Ovary (tissue), 3 donors: ENCODE measurements around the gene PYGO2.

ENCODE experiments used
- EP300 ChIP-seq: sonication (generic); formaldehyde crosslinking; IDR thresholded peaks from one replicate; pipeline ENCODE4 v1.6.1; 2017; ENCODE audit warnings: antibody characterized with exemption
- POLR2A ChIP-seq: fragments of 450-650 bp; IDR thresholded peaks from one replicate; pipeline ENCODE4 v1.6.1; 2017; ENCODE audit warnings: antibody characterized with exemption, mild to moderate bottlenecking, moderate library complexity
- TF ChIP-seq, protein P1 (sequence below), 3 donors: fragments of 450-650 bp in 2 of 3; fragments of 200-600 bp in 1 of 3; IDR thresholded peaks; one replicate each; pipeline versions ENCODE4 v1.5.1 to v1.8.0; 2016 to 2022; ENCODE audit warnings: antibody characterized with exemption in 3 of 3, mild to moderate bottlenecking in 1 of 3
- donor health status: DM: no; HTN: no; CAD: no.

DNA sequence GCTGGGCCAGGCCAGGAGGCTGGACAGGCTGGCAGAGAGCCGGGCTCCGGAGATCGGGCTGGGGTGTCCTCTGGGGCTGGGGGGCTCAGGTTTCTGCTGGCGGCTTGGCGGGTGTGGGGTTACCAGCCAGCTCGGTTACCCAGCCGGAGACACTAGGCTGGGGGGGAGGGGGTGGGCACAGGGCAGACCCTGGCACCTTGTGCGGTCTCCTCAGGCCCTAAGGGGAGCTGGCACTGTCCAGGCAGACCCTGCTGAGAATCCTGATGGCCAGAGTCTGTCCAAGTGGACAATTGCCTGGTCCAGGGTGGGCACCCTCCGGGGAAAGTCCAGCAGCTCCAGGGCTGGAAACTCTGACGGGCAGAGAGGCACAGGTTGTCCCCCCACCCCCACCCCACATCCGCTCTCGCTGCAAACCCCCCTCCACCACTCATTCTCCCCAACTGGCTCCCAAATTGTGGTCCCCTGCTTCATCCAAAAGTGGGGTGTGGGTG, 47.7 kb upstream of the PYGO2 start:
- TF ChIP-seq, protein P1, sequence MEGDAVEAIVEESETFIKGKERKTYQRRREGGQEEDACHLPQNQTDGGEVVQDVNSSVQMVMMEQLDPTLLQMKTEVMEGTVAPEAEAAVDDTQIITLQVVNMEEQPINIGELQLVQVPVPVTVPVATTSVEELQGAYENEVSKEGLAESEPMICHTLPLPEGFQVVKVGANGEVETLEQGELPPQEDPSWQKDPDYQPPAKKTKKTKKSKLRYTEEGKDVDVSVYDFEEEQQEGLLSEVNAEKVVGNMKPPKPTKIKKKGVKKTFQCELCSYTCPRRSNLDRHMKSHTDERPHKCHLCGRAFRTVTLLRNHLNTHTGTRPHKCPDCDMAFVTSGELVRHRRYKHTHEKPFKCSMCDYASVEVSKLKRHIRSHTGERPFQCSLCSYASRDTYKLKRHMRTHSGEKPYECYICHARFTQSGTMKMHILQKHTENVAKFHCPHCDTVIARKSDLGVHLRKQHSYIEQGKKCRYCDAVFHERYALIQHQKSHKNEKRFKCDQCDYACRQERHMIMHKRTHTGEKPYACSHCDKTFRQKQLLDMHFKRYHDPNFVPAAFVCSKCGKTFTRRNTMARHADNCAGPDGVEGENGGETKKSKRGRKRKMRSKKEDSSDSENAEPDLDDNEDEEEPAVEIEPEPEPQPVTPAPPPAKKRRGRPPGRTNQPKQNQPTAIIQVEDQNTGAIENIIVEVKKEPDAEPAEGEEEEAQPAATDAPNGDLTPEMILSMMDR (IDR thresholded peaks at IDR 0.05), result no peak
- TF ChIP-seq POLR2A (no peak), EP300 (no peak)
